Measurements from ENCODE around the gene PCDHGB1.
"Not testable (repeated sequence)": the region's sequence is repeated elsewhere in the genome, so short reads cannot be mapped to it uniquely, and the experiment has no call there.

PCDHGB1 gene

GRCh38 chr5:141360685-141361084 lies 10.8 kb downstream of the PCDHGB1 start:
- DNase-seq (ENCODE audit: low spot score in 2 of 2) (no peak), ATAC-seq (ENCODE audit: low read depth) (no peak)
- peaks cover 5% of the 10 kb centered on the region for H3K36me3 Mint-ChIP-seq
- peaks cover 2% of the 10 kb centered on the region for H3K4me1 Mint-ChIP-seq
- H3K27me3 Mint-ChIP-seq = peaks cover 23% of the 10 kb centered on the region
- peaks cover 17% of the 10 kb centered on the region for H3K9me3 Mint-ChIP-seq
- no peak overlapping the region for H3K27ac Mint-ChIP-seq
- H3K4me3 Mint-ChIP-seq = no peak overlapping the region

- Mint-ChIP-seq H3K4me1 (peaks cover 2% of the 10 kb centered on the region), H3K4me3 (peak overlapping the region; percentile 52), H3K27me3 (peaks cover 19% of the 10 kb centered on the region), H3K9me3 (peaks cover 15% of the 10 kb centered on the region), H3K27ac (peak overlapping the region; percentile 60), H3K36me3 (peaks cover 5% of the 10 kb centered on the region)
- DNase-seq (ENCODE audit: low spot score in 2 of 2) (no peak), ATAC-seq (ENCODE audit: low read depth) (no peak)
Observed at GRCh38 chr5:141362719-141363118, 12.8 kb downstream of the PCDHGB1 start.

GRCh38 chr5:141363952-141364660 lies 14.2 kb downstream of the PCDHGB1 start, which contains the start of gene PCDHGA5:
Gene PCDHGA5 (plus strand): TSS chr5:141364162. CDS start chr5:141364331, 169 bp downstream.
- ATAC-seq (ENCODE audit: low read depth) (no peak), DNase-seq (ENCODE audit: low spot score in 2 of 2) (no peak)
- Mint-ChIP-seq H3K27me3 (peaks cover 15% of the 10 kb centered on the region), H3K4me3 (no peak within 1 kb of the TSS), H3K9me3 (peaks cover 11% of the 10 kb centered on the region), H3K36me3 (peaks cover 5% of the 10 kb centered on the region), H3K4me1 (peaks cover 2% of the 10 kb centered on the region), H3K27ac (no peak within 1 kb of the TSS)

- no peak for ATAC-seq (ENCODE audit: low read depth)
- DNase-seq (ENCODE audit: low spot score in 2 of 2) = no peak
- peaks cover 16% of the 10 kb centered on the region for H3K27me3 Mint-ChIP-seq
- peaks cover 5% of the 10 kb centered on the region for H3K4me1 Mint-ChIP-seq
- H3K4me3 Mint-ChIP-seq = no peak overlapping the region
- peaks cover 12% of the 10 kb centered on the region for H3K9me3 Mint-ChIP-seq
- peaks cover 6% of the 10 kb centered on the region for H3K36me3 Mint-ChIP-seq
- H3K27ac Mint-ChIP-seq = no peak overlapping the region
Observed at GRCh38 chr5:141366016-141366896, 16.4 kb downstream of the PCDHGB1 start.

DNA sequence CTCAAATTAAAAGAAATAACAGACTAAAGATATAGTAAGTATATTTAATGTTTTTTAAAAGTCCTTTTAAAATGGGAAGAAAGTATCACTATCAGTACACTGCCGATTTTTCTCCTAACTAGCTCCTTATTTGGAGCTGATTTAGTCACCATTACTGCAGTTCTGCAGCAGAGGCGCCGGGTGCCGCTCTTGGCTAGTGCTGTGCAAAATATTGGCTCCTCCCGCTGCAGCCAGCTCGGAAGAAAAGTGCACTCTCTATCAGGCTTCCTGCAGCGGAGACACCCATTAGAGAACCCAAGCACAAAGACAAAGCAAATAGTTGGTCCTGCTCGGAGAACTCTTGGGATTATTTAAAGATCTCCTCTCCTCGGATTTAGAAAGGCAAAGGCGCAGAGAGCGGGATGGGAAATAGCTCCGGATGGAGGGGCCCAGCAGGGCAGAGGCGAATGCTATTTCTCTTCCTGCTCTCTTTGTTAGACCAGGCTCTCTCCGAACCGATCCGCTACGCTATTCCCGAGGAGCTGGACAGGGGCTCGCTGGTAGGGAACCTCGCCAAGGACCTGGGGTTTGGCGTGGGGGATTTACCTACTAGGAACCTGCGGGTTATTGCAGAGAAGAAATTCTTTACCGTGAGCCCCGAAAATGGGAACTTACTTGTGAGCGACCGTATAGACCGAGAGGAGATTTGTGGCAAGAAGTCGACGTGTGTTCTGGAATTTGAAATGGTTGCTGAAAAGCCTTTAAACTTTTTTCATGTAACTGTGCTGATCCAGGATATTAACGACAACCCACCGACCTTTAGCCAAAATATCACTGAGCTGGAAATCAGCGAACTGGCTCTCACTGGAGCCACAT lies 20.3 kb downstream of the PCDHGB1 start, which contains the start of gene PCDHGB3:
TSS of gene PCDHGB3 (plus strand) at position 249 of the 855 bp plus-strand sequence. CDS start at position 402, 153 bp downstream.
- DNase-seq (ENCODE audit: low spot score in 2 of 2) (peak in 1 of 2 donors; percentile 20), ATAC-seq (ENCODE audit: low read depth) (peak; percentile 93)
- Mint-ChIP-seq H3K4me1 (peaks cover 2% of the 10 kb centered on the region), H3K36me3 (peaks cover 3% of the 10 kb centered on the region), H3K4me3 (peak within 1 kb of the TSS; percentile 95), H3K27me3 (peaks cover 15% of the 10 kb centered on the region), H3K27ac (peak within 1 kb of the TSS; percentile 41), H3K9me3 (peaks cover 8% of the 10 kb centered on the region)

DNA sequence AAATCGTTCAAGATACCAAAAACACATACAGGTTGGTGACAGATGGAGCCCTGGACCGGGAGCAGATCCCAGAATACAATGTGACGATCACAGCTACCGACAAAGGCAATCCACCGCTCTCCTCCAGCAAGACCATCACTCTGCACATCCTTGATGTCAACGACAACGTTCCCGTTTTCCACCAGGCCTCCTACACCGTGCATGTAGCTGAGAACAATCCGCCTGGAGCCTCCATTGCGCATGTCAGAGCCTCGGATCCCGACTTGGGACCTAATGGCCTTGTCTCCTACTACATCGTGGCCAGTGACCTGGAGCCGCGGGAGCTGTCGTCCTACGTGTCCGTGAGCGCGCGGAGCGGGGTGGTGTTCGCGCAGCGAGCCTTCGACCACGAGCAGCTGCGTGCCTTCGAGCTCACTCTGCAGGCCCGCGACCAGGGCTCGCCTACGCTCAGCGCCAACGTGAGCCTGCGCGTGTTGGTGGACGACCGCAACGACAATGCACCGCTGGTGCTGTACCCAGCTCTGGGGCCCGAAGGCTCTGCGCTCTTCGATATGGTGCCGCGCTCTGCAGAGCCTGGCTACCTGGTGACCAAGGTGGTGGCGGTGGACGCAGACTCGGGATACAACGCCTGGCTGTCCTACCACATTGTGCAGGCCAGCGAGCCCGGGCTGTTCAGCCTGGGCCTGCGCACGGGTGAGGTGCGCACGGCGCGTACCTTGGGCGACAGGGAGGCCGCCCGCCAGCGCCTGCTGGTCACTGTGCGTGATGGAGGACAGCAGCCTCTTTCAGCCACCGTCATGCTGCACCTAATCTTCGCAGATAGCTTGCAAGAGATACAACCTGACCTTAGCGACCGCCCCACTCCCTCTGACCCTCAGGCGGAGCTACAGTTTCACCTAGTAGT lies 21.9 kb downstream of the PCDHGB1 start:
- H3K9me3 Mint-ChIP-seq = peaks cover 8% of the 10 kb centered on the region
- DNase-seq (ENCODE audit: low spot score in 2 of 2) = no peak
- no peak overlapping the region for H3K4me3 Mint-ChIP-seq

GRCh38 chr5:141373673-141374317 lies 23.9 kb downstream of the PCDHGB1 start, which contains the start of gene PCDHGA6:
Gene PCDHGA6 (plus strand): TSS chr5:141373891. CDS start chr5:141374084, 193 bp downstream.
- Mint-ChIP-seq H3K9me3 (peaks cover 10% of the 10 kb centered on the region), H3K27me3 (peaks cover 9% of the 10 kb centered on the region), H3K27ac (no peak within 1 kb of the TSS), H3K4me3 (peak within 1 kb of the TSS; percentile 24), H3K36me3 (peaks cover 5% of the 10 kb centered on the region), H3K4me1 (peaks cover 2% of the 10 kb centered on the region)
- ATAC-seq (ENCODE audit: low read depth) (no peak), DNase-seq (ENCODE audit: low spot score in 2 of 2) (no peak)

More for the DNA sequence above, 21.9 kb downstream of the PCDHGB1 start:
- Mint-ChIP-seq H3K36me3 (peaks cover 3% of the 10 kb centered on the region), H3K27me3 (peaks cover 10% of the 10 kb centered on the region), H3K27ac (no peak overlapping the region), H3K4me1 (peaks cover 2% of the 10 kb centered on the region)
- no peak for ATAC-seq (ENCODE audit: low read depth)

DNA sequence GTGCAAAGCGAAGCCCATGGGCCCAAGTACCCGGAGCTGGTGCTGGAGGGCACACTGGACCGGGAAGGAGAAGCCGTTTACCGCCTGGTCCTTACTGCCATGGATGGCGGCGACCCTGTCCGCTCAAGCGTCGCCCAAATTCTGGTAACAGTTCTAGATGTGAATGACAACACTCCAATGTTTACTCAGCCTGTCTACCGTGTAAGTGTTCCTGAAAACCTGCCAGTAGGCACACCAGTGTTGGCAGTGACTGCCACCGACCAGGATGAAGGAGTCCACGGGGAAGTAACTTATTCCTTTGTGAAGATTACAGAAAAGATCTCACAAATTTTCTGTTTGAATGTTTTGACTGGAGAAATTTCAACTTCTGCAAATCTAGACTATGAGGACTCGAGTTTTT lies 24.7 kb downstream of the PCDHGB1 start:
- peaks cover 2% of the 10 kb centered on the region for H3K4me1 Mint-ChIP-seq
- DNase-seq (ENCODE audit: low spot score in 2 of 2) (no peak), ATAC-seq (ENCODE audit: low read depth) (no peak)
- H3K36me3 Mint-ChIP-seq = peaks cover 6% of the 10 kb centered on the region
- H3K4me3 Mint-ChIP-seq = no peak overlapping the region
- H3K27ac Mint-ChIP-seq = no peak overlapping the region
- H3K27me3 Mint-ChIP-seq = peaks cover 11% of the 10 kb centered on the region
- peaks cover 10% of the 10 kb centered on the region for H3K9me3 Mint-ChIP-seq

DNA sequence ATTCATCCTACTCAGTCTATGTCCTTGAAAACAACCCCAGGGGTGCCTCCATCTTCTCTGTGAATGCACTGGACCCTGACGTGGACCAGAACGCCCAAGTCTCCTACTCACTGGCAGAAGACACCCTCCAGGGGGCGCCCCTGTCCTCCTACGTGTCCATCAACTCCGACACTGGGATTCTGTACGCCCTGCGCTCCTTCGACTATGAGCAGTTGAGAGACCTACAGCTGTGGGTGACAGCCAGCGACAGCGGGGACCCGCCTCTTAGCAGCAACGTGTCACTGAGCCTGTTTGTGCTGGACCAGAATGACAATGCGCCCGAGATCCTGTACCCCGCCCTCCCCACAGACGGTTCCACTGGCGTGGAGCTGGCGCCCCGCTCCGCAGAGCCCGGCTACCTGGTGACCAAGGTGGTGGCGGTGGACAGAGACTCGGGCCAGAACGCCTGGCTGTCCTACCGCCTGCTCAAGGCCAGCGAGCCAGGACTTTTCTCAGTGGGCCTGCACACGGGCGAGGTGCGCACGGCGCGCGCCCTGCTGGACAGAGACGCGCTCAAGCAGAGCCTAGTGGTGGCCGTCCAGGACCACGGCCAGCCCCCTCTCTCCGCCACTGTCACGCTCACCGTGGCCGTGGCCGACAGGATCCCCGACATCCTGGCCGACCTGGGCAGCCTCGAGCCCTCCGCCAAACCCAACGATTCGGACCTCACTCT lies 25.7 kb downstream of the PCDHGB1 start:
- not testable (repeated sequence) for H3K27ac Mint-ChIP-seq; H3K4me1 Mint-ChIP-seq; ATAC-seq (ENCODE audit: low read depth); DNase-seq (ENCODE audit: low spot score in 2 of 2); H3K9me3 Mint-ChIP-seq; H3K36me3 Mint-ChIP-seq; H3K4me3 Mint-ChIP-seq
- H3K27me3 Mint-ChIP-seq = peaks cover 11% of the 10 kb centered on the region

GRCh38 chr5:141382469-141383294 lies 32.8 kb downstream of the PCDHGB1 start, which contains the start of gene PCDHGA7:
Gene PCDHGA7 (plus strand): TSS chr5:141382742. CDS start chr5:141382900, 158 bp downstream.
- no peak within 1 kb of the TSS for H3K27ac Mint-ChIP-seq
- DNase-seq (ENCODE audit: low spot score in 2 of 2) = peak in 1 of 2 donors; percentile 9
- H3K9me3 Mint-ChIP-seq = peaks cover 7% of the 10 kb centered on the region
- H3K4me3 Mint-ChIP-seq = peak within 1 kb of the TSS; percentile 78
- H3K36me3 Mint-ChIP-seq = peaks cover 3% of the 10 kb centered on the region
- no peaks in the 10 kb centered on the region for H3K4me1 Mint-ChIP-seq
- no peak for ATAC-seq (ENCODE audit: low read depth)
- peaks cover 21% of the 10 kb centered on the region for H3K27me3 Mint-ChIP-seq

GRCh38 chr5:141383345-141383744 lies 33.4 kb downstream of the PCDHGB1 start:
- no peak overlapping the region for H3K27ac Mint-ChIP-seq
- no peak for ATAC-seq (ENCODE audit: low read depth)
- DNase-seq (ENCODE audit: low spot score in 2 of 2) = no peak
- no peak overlapping the region for H3K4me3 Mint-ChIP-seq
- H3K36me3 Mint-ChIP-seq = peaks cover 3% of the 10 kb centered on the region
- H3K4me1 Mint-ChIP-seq = no peaks in the 10 kb centered on the region
- peaks cover 21% of the 10 kb centered on the region for H3K27me3 Mint-ChIP-seq
- peaks cover 7% of the 10 kb centered on the region for H3K9me3 Mint-ChIP-seq
